HG02588 (cell line): ENCODE data around the gene CAMK1G.

ENCODE experiments used
- ATAC-seq: cut with Tn5 transposase; IDR thresholded peaks from one replicate; pipeline ENCODE4 v1.9.1; 2021; ENCODE audit warnings: mild to moderate bottlenecking, moderate library complexity; ENCODE audit not compliant: unreplicated experiment

Gene CAMK1G

DNA sequence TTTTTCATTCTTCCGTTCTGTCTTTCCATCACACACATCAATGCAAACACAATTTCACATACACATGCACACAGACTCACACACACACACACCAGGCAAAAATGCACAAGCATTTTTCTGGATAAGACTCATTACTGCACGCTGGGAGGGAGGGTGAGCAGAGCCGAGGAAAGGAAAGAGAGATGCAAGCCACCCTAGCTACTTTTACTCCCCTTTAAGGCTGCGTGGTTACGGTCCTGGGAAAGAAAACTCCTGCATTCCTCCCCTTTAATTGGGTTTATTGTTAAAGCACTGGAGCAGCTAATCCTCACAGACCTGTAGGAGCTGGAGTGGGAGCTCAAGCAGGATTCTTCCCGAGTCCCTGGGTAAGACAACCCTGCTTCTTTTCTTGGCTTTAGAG, at the start of gene CAMK1G:
CAMK1G (plus strand) TSS at position 307 of the 400 bp plus-strand sequence. CDS start 11,270 bp downstream, outside the sequence.
- ATAC-seq, result no peak

DNA sequence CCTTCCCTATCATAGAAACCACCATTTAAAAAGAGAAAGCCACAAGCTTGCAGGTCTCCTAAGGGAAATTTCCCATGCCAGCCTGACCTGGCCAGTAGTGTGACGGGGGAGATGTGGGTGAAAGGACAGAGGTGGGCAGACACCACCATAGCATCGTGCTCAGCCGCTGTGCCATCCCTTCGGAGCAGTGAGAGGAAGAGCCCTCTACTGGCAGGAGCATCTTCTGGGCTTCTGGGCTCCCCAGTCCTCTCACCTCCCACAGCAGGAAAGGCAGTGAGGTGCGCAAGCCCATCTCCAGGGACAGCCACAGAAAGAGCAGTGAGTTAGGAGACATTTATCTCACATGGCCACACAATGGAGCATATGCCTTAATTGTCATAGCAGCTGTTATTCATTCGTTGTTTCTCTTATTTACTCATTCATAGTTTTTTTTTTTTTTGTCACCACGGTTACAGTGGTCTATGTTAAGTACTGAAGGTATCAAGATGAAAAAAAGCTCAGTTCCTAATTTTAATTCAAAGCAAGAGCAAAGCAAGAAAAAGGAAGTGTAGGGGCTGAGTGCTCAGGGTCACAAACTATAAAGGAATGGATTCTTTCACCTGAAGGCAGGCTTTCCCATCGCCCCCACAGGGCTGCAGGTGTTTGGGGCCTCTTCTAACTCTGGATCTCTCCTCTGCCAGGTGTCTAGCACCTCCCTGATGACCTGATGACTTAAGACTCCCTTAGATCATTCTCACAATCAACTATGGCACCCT, 48.8 kb upstream of the CAMK1G start:
- ATAC-seq, result no peak

DNA sequence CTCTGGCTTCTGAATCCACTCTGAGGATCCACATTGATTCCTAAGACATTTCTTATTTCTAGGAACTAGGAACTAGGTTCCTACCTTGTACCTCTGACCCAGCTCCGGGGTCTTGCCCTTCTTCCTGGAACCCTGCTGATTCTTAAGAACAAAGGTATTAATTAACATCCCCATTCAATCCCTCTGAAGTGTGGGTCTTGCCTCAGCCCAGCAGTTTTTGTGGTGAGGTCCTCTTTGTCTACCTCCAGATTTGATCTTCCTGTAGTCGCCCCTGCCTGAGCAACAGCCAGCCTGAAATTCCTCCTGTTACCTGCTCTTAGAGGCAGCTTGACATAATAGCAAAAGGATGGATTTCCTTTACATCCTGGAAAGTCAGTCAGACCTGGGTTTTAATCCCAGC, 46.7 kb upstream of the CAMK1G start:
- ATAC-seq, result no peak

DNA sequence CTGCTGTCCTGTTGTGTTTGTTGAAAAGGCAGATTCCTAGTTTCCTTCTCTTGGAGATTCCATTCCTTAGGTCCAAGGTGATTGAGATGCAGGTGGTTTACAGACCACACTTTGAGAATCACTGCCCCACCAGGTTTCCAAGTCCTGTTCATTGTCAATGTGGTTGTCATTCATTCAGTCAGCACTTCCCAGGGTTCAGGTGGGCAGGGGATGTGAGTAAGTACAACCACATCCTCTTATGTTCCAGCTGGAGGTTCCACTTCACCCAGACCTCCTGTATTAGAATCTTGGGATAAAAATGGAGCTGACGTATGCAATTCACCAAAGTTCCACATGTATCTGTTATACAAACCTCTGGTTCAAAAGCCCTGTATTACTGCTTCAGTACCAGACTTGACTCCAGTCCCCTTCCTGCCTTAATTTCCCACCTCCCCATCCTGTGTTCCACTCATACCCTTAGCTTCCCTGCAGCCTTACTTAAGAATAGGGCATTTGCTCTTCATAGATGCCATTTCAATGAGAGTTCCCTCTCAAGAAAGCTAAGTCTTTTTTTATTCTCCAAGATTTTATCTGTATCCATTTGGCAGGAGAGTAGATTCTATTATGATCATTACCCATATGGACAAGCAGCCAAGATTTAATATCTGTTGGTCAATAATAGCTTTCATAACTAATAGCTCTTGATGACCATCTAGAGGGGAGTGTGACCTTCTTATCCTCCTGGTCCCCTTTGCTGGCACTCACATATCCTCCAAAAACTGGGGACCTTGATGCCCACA, 46.0 kb upstream of the CAMK1G start:
- no peak for ATAC-seq

DNA sequence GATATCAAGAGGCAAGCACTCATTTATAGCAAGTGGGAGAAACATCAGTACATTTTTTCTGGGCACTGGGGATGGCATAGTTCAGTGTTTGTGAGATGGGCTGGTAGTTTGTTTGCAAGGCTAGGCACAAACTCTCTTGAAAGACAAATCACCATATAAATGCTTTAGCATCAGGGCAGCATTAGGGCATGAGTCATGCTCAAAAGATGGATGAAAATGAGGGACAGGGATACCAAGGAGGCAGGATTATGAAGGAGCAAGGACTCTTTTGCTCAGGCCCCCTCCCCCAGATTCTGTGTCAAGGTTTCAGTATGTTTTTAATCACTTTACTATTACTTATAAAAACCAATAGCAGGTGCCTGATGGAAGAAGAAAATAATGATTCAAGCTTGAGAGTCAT, 43.9 kb upstream of the CAMK1G start:
- no peak for ATAC-seq

DNA sequence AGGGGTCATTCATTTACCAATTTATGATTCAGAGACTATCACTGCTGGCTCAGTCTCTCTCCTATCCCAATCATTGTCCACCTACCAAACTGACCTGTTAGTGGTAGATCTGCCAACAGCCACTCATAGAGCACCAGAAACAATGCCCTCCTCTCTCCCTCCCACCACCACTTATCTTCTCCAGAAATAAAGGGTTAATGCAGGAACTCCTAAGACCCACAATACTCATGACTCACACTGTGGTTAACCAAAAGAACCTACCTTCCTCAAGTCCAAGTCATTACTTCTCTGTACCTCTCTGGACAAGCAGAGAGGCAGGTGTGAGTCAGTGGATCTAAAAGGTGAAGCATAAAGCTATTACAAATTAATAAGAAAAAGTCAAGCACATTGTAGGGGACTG, 40.9 kb upstream of the CAMK1G start:
- ATAC-seq, result no peak

DNA sequence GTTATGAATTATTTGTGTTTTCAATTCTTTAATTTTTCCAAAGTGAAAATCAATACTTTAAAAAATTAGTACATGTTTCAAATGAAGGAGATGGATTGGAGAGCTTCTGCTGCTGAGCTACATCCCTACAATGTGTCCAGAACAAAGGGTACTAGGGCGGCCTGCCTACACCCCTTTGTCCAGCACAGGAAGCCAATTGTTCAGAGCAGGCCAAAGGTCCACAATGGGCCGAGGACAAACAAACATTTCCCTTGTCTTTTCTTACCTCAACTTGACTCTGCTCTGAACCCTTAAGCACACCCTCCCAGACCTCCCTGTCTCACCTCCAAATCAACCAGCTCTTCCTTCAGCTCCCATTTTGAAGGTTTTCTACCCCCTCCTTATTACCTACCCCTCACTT, 39.4 kb upstream of the CAMK1G start:
- ATAC-seq, result no peak

DNA sequence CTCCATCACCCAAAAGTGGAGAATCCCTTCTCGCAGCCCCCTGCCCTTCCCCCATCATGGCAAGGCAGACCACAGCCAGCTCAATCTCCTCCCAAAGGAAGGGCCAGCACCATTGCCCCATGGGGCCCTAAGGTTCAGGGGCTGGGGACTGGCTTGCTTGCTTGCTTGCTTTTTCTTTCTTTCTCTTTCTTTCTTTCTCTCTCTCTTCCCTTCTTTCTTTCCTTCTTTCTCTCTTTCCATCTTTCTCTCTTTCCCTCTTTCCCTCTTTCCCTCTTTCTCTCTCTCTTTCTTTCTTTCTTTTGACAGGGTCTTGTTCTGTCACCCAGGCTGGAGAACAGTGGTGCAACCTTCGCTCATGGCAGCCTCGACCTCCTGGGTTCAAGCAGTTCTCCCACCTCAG, 38.1 kb upstream of the CAMK1G start:
- ATAC-seq, result no peak

DNA sequence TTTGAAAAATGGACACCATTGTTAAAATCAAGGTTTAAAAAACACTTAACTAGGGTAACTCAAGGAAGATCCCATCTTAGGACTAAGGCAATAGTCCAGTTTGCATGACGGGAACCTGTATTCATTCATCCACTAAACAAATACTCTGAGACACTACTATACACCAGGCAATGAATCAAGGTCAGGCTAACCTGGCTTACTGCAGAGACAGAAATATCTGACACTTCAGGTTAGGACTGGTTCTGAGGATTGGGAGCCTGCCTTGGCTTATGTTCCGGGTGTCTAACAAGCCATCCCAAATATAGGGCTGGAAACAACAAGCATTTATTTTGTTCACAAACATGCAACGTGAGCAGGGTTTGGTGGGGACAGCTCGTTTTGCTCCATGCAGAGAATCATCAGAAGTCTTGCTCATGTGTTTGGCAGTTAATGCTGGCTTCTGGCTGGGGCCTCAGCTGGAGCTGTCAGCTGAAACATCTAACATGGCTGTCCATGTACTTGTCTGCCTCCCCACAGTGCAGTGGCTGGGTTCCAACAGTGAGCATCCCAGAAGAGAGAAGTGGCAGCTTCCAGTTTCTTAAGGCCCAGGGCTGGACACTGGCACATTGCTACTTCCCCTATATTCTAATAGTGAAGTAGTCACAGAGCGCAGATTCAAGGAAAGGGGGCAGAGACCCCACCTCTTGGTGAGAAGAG, 37.0 kb upstream of the CAMK1G start:
- no peak for ATAC-seq

DNA sequence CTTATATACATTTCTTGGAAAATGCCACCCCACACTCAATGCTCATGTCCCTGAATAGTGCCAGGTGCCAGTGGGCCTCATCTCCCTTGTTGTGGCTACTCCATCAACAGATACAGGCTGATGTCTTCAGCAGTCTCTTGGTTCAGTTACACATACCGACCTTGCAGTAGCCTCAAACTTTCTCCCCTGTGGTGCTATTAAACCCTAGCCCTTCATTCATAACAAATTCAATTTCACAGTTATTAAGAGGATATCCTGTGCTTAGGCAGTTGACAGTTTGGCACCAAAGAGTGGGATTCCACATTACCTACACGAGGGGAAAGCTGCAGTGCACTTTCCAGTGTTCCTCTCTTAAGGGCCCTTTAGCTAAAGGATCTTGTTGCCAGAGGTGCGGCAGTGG, 35.9 kb upstream of the CAMK1G start:
- ATAC-seq, result no peak

DNA sequence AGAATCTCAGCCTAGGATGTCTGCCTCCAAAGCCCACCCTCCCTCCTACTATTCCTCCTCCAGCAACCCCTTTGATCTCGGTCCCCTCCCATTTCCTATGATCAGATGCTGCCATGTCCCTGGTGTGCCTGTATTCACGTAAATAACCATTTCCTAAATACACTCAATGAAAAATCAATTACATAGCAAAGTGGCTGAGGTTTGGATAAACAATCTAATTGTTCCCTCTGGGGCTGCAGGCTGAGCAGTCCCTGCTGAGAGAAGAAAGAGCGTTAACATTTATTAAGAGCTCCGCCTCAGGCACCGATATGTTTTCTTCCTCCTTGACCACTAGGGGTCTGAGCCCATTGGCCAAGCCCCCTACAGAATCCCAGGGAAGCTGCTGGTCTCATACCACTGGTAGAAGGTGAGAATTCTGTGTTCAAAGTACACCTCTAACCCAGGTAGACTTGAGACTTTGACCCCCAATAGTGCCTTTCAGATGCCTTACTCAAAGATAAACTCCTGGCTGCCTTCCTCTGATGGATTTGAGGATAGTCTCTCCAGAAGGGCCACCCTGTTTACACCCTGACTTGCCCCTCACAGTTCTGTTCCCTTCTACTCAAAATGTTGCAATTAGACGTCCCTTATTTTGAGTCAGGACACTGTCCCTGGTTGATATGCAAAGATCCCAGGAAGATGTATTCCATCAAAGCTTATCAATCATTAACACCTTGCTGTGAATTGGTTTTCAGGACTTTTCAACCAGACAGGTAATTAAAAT, 33.9 kb upstream of the CAMK1G start:
- no peak for ATAC-seq

DNA sequence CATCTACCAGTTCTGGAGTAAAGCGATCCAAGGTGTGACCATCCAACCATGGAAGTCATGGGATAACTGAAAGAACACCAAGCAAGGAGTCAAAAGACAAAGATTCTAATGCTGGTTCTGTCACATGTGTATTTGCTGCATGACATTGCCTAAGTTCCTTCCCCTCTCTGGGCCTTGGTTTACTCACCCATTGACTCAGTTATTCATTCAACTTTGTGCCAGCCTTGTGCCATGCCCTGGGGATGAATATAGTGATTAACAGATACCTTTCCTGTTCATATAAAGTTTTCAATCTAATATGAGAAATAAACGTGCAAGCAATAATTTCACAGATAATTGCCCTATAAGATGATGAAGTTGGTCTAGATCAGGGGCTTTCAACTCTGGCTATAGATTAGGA, 33.0 kb upstream of the CAMK1G start:
- no peak for ATAC-seq

DNA sequence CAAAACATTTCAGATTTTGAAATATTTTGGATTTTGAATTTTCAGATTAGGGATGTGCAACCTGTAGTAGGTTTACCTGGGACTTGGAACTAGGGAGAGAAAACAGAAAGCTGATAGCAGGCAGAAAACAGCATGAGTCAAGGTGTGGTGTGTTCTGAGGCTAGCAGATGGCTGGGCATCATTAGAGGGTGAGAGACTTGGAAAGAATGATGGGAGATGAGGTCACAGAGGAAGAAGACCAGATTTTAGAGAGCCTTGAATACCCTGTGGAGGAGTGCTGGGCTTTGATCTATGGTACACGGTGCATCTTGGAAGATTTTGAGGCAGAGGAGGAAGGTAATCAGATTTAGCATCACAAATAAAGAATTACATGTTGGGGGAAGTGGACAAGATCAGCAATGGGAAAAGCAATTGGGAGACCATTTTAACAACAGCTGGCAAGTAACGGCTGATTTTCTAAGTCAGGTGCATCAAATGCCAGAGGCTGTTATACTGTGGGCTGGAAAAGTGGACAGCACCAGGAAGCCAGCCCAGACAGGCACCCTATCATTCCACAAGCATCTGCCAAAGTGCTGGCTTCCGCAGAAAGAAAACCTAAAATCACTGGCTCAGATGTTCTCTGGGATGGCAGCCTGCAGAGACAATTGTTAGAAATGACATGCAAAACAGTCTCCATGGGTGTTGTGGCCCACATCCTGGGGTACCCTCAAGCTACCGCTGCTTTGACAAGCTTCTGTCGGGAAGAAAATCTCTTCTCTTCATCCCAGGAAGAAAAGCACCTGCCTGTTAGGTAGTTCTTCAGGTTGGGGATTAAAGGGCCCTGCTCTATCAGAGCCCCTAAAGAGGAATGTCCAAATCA, 30.9 kb upstream of the CAMK1G start:
- ATAC-seq, result no peak

DNA sequence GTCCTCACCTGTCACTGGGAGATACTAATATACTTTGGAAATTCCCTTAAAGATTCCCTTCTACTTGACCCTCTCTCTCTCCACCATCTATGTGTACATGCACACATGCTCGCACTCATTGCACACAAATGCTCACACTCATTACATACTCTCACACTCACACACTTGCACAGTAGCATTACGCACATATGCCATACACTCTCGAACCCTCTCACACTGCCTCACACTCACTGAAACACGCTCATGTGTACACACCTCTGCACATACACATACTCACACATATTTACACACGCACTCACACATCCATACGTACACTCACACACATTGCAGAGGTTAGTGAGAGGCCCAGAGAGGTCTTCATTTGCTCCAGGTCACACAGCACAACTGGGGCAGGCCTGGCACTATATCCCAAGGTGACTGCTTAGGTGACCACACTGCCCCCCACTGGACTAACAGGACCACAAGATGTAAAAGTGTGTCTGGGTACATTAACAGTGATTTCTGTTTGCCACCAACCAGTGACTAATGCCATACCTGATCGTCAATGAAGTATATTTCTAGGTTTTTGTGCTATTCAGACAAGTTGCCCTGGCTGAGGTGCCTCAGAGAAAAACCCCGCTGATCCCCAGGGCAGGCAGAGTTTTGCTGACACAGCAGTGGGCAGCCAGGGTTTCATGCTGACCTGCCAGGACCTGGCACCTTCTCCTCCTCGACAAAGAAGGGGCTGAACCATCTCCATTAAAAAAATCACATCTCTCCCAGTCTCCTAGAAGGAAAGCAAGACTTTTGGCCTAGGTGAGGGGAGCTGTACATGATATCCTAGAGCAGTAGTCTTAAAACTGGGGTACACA, 28.5 kb upstream of the CAMK1G start:
- no peak for ATAC-seq

DNA sequence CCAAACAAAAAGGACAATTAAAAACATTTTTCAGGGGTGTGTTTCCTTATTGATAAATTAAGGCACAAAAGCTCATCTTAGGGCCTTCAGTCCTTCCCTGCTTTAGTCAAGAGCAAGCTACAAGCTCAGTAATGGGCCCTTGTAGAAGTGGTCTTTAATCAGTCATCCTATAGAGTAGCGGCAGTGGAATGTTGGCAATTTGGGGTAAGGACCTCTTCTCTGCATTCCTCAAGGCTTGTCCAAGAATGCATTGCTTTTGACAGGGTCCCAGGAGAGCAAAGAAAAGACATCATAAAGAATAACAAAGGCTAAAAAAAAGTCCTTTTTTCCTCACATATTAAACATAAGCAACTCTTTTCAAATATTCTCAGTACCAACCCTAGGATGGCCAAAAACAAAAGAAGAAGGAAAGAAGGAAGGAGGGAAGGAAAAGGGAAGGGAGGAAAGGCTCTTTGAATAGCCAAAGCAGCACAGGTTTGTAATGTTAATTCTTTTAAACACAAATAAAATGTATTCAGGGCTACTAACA, 27.3 kb upstream of the CAMK1G start:
- ATAC-seq, result no peak

DNA sequence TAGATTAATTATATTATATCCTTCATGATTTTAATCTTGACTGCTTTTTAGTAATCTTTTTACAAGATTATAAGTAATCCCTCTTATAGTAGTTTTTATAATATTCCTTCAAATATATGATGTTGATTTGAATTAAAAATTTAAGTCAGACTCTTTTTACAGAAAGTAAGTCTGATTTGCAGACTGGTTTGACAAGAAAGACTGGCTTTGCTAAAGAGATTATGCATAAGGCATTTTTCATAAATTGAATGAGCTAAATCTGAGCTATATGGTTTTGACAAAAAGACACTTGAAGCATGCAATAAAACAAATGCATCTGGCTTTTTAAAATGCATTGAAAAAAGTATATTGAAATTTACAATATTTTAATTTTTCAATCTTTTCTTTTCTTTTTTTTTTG, 26.3 kb upstream of the CAMK1G start:
- no peak for ATAC-seq

DNA sequence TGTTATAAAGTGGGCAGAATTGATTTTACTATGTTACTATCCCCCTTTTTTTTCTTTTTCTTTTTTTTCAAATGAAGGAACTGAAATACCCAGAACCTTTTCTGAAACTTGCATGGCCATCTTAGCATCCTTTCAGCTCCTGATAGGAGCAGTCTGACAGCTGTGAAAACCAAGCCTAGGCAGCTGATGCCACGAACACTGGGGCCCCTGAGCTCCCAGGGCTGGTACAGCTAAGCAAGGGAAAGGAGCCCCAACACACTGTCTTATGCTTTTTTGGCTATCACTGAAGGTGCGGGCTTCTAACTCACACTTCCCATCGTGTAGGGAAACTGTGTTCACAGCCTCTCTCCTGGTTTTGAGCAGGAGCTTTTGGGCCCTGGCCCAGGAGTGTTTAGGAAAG, 23.0 kb upstream of the CAMK1G start:
- no peak for ATAC-seq

DNA sequence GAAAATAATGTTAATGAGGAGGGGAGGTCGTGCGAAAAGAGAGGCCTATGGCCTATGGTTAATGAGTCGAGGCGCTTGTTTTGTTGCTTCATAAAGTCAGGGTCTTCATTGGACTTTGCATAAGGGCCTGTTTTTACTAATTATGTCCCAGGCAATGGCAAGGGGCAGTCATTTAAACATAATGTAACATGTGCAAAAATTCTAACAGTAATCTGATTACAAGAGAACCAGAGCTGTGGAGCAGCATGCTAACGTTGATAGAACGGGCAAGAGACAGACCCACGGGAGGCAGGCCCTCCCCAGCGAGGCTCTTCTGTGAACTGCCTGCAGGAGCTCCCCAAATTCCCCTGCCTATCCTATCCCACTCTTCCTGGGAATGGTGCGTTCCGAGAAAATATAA, 22.6 kb upstream of the CAMK1G start:
- no peak for ATAC-seq

DNA sequence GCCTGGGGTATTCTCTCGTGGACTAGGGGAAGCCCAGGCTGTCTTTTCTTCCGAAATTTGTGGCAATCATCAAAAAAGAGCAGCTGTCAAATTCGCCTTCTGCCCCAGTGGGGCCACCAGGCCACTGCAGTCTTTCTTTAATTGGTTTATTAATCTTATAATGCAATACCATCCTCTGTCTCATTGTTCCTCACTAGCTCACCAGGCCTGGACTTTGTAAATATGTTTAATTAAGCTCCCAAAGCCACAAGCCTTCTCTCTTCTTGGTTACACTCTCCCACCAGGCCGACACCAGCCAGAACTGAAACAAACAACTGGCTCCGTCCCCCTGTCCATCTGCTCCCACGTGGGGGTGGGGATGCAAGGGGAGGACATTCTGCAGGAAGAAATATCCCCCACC, 22.0 kb upstream of the CAMK1G start:
- no peak for ATAC-seq
